C4-2B (cell line): ENCODE measurements around the gene TTC34.

Experiments
- CTCF ChIP-seq: fragments of 450-650 bp; conservative IDR thresholded peaks from 2 replicates; pipeline ENCODE4 v1.5.1; 2017; ENCODE audit warnings: mild to moderate bottlenecking
- ZFX ChIP-seq: fragments of 450-650 bp; IDR thresholded peaks from 2 replicates; pipeline ENCODE4 v1.6.1; 2017

- TF ChIP-seq CTCF (no peak), ZFX (no peak)
These were observed 16.5 kb downstream of the TTC34 start for GRCh38 chr1:2784854-2785630.
